Vagina (tissue), 2 donors: Measurements from ENCODE around the gene TLCD4.

Experiments
- CTCF ChIP-seq, 3 experiments: fragments of 450-650 bp in 2 of 3; fragments of 200-600 bp in 1 of 3; sonication (generic) in 1 of 3; IDR thresholded peaks; one replicate each; pipeline ENCODE4 v1.5.1; 2017 to 2019; ENCODE audit warnings: antibody characterized with exemption in 3 of 3, mild to moderate bottlenecking in 2 of 3, moderate library complexity in 2 of 3
- POLR2A ChIP-seq, 2 donors: fragments of 450-650 bp; IDR thresholded peaks; one replicate each; pipeline ENCODE4 v1.6.1; 2017; ENCODE audit warnings: antibody characterized with exemption in 2 of 2, mild to moderate bottlenecking in 2 of 2, moderate library complexity in 2 of 2
- POLR2AphosphoS5 ChIP-seq, 2 donors: sonication (generic); formaldehyde crosslinking; IDR thresholded peaks; one replicate each; pipeline ENCODE4 v1.9.0; 2017; ENCODE audit warnings: antibody characterized with exemption in 2 of 2, mild to moderate bottlenecking in 2 of 2, low read depth in 1 of 2; ENCODE audit not compliant: insufficient read depth in 1 of 2

- TF ChIP-seq POLR2A (IDR thresholded peaks at IDR 0.05) = no peak
- no peak for TF ChIP-seq CTCF (IDR thresholded peaks at IDR 0.05)
- TF ChIP-seq POLR2AphosphoS5 (IDR thresholded peaks at IDR 0.05; ENCODE audit: insufficient read depth in 1 of 2, low read depth in 1 of 2) = no peak
These were observed 47.5 kb upstream of the TLCD4 start for GRCh38 chr1:95069710-95070093.
